ENCODE measurements around the gene SORCS2.

SORCS2 gene

GRCh38 chr4:7342223-7343080, 150.1 kb downstream of the SORCS2 start:
- no peak for DNase-seq

DNA sequence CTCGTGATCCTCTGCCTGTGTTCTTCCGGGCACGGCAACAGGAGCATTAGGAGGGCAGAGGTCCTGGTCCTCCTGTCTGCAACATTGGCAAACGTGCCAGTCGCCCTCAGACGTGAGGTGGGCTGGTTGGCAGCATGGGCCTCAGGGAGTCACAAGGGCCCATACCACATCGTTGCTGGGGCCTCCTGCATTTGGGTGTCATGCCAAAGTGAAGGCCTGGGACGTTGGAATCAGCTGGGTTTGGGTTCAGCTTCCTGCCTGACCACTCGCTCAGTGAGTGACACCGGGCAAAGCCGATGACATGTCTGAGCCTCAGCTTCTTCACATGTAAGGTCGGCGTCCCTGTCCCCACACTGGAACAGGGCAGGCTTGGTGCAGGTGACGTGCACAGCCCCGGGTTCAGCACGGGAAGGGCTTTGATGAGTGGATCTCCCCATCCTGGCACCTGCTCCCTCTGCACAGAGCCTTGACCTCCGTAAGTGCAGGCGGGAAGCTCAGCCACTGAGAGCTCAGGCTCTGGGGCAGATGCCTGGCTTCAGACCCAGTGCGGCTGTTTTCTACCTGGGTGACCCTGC, 150.8 kb downstream of the SORCS2 start:
- no peak for DNase-seq

GRCh38 chr4:7343950-7344349, 151.6 kb downstream of the SORCS2 start:
- no peak for DNase-seq

DNA sequence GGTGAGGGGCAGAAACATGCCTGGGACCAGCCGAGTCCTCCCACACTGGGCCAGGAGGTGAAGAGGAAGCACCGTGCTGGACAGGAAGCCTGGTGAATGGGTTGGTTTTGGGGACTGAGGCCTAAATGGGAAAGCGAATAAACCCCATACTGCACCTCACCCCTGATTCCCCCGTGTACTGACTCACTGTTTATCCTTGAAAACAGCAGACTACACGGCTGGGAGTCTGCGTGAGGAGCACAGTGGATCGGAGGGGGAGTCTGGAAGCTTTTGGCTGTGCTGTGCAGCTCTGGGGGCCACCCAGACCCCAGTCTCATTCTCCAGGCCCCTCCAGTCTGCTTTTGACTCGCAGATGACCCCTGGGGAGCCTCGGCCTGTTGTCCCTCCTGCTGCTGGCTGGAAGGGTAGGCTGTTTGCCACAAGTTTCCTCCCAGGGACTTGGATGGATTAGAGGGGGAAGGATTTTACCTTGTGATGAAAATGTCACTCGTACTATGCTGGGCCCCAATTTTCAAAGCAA, 152.4 kb downstream of the SORCS2 start:
- DNase-seq = no peak

DNA sequence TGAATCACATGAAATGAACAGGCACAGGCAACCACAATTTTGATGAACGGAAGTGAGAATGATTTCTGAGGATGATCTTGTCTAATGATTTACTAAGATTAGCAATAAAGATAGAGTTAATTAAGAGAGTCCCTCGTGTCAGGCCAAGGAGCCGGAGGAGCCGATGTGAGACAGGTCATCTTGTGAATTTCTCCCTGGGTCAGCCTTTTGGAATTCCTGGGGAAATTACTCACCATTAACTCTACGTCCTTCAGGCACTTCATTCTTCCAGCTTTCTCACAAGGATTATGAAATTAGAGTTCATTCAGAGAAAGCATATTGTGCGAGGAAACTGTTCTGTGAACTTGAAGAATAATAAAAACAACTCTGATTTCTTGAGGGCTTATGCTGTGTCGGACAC, 155.6 kb downstream of the SORCS2 start:
- no peak for DNase-seq

- no peak for DNase-seq
Observed at GRCh38 chr4:7348946-7349900, 156.9 kb downstream of the SORCS2 start.

GRCh38 chr4:7350396-7350795, 158.1 kb downstream of the SORCS2 start:
- no peak for DNase-seq

DNA sequence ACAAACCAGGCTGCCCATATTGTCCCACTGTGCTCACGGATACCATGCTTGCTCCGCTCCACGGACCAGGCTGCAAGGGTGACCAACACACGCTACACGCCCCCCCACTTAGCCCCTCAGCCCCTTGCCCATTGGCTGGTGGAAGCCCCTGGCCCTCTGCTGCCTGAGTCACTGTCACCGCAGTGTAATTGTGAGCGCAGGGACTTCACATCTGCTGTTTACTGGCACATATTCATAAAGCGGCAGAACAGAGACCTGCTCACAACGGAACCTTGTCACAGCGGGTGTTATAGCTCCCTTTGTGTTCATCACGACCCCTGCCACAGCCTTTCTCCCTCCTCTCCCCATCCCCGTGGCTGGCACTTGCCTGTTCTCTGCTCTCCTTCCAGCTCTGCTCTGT, 158.7 kb downstream of the SORCS2 start:
- no peak for DNase-seq

DNA sequence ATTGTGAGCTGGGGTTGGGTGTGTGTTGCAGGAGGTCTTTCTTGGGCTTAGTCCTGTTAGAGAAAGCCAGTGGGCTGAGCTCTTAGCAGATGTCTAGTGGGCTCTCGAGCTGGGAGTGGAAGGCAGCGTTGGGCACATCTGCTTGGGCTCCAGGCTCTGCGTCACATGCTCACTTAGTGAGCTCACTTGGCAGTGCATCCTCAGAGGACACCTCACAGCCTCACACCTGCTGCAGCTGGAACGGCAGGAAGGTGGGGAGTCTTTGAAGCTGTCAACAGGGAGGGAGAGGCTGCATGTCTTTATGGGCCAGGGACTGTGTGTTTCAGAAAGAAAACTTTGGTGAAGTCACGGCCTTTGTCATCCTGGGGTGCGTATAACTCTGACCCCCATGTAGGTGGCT, 160.1 kb downstream of the SORCS2 start:
- no peak for DNase-seq

GRCh38 chr4:7353046-7353790, 160.9 kb downstream of the SORCS2 start:
- no peak for DNase-seq

- no peak for DNase-seq
Observed at GRCh38 chr4:7353846-7354610, 161.7 kb downstream of the SORCS2 start.

DNA sequence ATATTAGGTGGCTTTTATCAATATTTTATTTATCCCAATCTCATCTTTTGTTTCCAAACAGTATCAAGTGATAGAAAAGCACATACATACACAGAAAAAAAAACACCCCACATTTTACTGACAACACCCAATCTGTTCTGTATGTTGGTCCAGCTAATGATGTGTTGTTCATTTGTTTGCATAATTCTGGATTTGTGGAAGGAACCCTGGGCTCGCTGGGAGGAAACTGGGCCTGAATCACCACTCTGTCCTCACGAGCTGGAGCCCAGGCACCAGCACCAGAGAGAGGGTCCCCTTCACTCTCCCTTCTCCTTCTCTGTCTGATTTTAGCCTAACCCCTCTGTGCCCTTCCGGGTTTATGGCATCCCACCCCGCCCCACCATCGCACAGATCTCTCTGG, 162.6 kb downstream of the SORCS2 start:
- no peak for DNase-seq

GRCh38 chr4:7355795-7356194, 163.5 kb downstream of the SORCS2 start:
- no peak for DNase-seq

- no peak for DNase-seq
Observed at GRCh38 chr4:7356667-7357310, 164.5 kb downstream of the SORCS2 start.

DNA sequence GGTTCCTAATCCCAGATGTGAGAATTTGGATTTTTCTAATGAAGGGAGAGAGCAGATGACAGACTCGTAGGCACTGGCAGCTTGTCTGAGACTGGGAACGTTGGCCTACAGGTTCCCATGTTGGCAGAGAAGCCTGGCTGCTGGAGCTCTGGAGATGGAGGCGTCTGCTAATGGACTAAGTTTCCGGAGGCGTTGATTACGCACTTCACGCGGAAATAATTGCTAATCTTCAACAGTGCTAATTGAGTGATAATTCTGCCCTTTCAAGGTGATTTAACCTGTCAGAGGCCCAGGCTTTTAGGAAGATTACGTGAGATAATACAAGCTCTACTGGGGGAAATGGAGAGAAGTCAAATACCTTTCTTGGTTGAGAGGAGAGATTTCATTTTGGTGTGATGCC, 165.0 kb downstream of the SORCS2 start:
- no peak for DNase-seq

- no peak for DNase-seq
Observed at GRCh38 chr4:7358100-7358735, 165.9 kb downstream of the SORCS2 start.

DNA sequence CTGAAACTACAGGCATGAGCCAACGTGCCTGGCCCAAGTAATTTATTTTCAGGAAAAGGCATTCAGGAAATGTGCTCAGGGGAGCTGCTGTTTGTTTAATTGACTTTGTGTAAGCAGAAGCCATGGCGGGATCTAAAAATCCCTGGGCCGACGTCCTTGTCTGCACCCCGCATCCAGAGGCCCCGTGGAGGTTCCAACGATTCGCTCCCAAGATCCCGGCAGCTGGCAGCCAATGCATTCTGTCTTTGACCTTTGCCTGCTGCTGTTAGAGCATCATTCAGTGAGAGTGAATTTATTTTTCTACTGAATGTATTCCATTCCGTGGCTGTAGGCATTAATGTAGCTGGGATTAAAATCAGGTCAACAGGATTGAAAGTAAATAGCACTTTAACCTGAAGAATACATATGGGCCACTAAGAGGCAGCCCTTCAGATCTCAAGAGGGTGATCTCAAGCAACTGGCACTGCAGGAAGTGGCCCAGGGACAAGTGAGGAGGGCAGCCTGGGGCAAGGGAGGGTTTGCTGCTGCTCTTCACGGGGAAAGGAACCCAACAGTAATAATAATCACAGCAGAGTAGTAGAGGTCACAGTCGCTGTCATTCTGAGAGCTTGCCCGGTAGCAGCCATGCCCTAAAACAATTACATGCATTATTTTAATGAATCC, 167.2 kb downstream of the SORCS2 start:
- DNase-seq = no peak

GRCh38 chr4:7360806-7361205, 168.5 kb downstream of the SORCS2 start:
- DNase-seq = no peak

- DNase-seq = no peak
Observed at GRCh38 chr4:7361280-7361895, 169.1 kb downstream of the SORCS2 start.

- DNase-seq = no peak
Observed at GRCh38 chr4:7362341-7362740, 170.0 kb downstream of the SORCS2 start.
